HG03342 (cell line): ENCODE data around the gene TSKU.
"Not testable (repeated sequence)": the region's sequence is repeated elsewhere in the genome, so short reads cannot be mapped to it uniquely, and the experiment has no call there.

Experiments used
- ATAC-seq: cut with Tn5 transposase; IDR thresholded peaks from one replicate; pipeline ENCODE4 v1.9.1; 2021; ENCODE audit warnings: mild to moderate bottlenecking, moderate library complexity; ENCODE audit not compliant: unreplicated experiment

Gene TSKU

DNA sequence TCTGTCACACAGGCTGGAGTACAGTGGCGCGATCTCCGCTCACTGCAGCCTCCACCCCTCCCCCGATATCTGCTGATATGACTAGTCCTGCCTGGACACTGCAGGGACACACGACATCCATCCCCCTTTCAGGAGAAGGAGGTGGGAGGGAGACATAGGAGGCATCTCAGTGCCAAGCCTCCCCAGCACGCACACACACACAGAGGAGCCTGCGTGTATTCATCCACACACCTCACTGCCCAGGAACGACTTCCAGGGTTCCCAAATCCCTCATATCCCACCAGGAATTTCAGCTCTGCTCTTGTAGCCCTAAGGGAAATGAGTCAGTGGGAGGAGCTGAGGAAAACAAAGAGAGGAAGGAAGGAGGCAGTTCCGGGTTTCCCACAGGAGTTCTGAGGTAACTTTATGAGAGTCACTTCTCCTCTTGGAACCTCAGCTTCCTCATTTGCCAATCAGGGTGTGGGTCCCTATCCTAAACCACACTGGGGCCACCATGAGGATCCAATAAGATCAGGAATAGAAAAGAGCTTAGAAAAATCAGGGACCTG lies 40.4 kb downstream of the TSKU start:
- ATAC-seq: no peak

DNA sequence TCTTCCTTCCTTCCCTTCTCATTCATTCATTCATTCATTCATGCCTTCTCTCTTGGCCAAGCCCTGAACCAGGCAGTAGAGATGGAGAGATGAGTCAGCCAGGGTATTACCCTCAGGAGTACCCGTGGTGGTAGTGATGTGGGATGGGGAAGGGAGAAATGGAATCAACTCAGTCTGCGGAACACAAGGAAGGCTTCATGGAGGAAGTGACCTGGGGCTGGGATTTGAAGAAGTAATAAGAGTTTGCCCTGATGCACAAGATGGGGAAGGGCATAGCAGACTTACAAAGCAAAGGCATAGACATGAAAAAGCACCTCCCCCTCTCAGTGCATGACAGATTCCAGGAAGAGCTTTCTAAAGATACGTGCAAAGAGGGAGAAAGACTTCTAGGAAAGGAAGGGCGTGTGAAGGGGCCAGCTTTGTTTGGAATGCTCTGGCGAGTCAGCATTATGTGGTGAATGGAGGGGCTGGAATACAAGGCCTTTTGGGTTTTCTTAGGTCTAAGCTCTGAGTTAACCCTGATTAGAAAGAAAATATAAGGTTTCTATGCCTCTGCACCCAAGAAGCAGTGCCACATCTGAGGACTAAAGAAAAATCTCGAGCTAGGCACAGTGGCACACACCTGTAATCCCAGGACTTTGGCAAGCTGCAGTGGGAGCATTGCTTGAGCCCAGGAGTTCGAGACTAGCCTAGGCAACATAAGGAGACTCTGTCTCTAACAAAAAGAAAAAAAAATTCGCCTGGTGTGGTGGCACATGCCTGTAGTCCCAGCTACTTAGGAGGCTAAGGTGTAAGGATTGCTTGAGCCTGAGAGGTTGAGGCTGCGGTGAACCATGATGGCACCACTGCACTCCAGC lies 41.2 kb downstream of the TSKU start:
- no peak for ATAC-seq

DNA sequence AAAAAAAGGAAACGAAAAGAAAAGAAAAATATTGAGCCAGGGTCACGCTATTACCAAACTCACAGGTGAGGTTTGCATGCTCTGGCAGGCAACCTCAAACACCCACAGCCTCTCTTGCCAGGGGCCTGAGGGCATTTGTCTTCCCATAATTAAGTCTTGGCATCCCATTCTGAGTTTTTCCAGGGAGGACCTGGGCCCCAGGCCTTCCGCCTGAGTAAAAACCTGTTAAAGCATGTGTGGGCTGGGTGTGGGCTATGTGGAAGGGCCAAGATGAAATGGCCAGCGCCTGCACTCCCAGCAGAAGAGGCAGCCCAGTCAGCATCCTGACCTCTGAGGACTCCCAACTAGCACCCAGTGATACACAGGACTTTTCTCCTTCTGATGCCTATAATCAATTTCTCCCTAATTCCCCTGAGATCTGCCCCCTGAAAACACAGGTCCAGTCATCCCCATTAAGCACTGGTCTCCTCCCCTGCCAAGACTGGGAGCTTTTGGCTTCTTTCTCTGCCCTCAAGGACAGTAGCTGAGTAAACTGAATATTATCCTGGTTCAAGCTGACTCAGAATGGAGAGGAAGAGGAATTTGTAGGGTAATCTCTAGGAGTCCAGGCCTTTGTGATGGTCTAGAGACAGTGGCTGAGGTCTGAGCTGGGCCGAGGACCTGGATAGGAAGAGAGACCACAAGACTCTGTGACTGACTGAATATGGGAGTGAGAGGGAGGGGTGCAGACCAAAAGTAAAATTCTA lies 42.0 kb downstream of the TSKU start:
- ATAC-seq: no peak

DNA sequence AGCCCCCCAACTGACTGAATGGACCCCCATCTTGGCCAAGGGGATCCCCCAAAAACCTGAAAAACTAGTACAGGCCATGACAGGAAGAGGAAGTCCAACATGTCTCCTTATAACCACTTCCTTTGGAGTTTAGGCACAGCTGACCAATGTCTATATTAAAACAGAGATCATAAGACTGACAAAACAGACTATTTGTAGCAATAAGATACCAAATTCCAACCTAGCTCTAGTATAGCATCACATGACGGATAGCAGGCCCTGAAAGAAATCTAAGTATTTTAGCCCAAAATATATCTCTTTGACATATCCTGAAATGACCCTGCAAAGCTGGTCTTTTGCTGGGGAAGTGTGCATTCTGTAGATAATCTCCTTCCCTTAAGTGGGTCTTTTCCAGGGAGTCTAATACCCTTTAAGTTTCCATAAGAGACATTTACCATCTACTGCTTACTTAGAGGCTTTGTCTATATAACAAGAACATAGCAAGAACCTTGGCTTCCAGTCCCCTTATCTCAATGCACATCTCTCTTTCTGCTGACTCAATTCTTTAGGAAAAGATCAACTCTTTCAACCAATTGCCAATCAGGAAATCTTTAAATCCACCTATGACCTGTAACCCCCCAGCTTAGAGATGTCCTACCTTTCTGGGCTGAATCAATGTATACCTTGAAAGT lies 42.7 kb downstream of the TSKU start:
- ATAC-seq: no peak

DNA sequence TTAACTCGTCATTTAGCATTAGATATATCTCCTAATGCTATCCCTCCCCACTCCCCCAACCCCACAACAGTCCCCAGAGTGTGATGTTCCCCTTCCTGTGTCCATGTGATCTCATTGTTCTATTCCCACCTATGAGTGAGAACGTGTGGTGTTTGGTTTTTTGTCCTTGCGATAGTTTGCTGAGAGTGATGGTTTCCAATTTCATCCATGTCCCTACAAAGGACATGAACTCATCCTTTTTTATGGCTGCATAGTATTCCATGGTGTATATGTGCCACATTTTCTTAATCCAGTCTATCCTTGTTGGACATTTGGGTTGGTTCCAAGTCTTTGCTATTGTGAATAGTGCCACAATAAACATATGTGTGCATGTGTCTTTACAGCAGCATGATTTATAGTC lies 43.4 kb downstream of the TSKU start:
- ATAC-seq: not testable (repeated sequence)

DNA sequence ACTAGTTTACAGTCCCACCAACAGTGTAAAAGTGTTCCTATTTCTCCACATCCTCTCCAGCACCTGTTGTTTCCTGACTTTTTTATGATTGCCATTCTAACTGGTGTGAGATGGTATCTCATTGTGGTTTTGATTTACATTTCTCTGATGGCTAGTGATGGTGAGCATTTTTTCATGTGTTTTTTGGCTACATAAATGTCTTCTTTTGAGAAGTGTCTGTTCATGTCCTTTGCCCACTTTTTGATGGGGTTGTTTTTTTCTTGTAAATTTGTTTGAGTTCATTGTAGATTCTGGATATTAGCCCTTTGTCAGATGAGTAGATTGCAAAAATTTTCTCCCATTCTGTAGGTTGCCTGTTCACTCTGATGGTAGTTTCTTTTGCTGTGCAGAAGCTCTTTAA lies 43.8 kb downstream of the TSKU start:
- not testable (repeated sequence) for ATAC-seq

DNA sequence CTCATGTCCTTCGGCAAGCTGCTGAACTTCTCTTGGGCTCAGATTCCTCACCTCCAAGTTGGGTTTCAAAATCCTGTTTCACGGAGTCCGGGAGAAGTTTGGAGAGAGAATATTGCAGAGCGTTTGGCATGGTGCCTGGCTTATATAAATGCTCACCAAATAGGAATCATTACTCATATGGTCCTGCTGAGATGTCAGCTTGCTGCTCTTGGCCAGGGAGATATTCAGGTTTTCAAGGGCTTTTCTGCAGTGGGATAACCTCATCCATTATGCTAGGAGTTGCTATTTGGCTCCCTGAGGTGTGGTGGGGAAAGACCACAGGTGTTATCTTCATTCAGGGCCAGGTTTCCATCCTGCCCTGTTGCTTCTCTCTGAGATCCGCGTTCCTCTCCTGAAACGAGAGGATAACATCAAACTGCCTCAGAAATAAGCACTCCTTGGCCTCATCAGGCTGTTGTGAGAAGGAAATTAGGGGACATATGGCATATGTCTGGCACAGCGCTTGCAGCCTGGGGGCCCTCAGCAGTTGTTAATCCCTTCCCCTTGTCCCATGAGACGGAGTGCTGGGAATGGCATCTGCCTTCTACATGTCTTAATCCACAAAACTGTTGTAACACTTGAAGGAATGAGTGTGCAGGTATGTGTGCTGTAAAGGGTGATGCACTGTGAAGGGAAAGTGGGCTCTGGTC lies 47.6 kb downstream of the TSKU start:
- no peak for ATAC-seq

DNA sequence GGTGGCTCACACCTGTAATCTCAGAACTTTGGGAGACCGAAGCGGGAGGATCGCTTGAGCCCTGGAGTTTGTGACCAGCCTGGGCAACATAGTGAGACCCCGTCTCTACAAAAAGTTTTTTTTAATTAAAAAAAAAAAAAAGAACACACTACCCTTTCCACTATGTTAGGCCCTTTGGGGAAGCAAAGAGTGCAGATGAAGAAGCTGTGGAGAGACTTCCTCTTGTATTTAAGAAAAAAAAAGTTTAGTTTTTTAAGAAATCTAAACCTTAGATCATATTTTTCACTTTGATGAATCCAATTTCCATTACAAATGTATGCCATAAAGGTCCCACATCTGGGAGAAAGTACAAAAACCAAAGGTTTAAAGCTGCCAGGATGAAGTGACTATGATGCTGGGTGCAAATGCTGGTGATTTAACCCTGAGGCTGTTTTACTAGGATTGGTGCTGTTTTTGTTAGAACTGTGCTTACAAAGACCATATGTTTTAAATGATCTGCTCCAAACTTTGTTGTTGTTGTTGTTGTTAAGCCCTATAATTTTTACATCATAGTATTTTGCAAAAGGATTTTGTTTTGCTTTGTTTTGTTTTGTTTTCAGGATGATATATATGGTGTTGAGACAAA lies 48.6 kb downstream of the TSKU start:
- ATAC-seq: no peak

DNA sequence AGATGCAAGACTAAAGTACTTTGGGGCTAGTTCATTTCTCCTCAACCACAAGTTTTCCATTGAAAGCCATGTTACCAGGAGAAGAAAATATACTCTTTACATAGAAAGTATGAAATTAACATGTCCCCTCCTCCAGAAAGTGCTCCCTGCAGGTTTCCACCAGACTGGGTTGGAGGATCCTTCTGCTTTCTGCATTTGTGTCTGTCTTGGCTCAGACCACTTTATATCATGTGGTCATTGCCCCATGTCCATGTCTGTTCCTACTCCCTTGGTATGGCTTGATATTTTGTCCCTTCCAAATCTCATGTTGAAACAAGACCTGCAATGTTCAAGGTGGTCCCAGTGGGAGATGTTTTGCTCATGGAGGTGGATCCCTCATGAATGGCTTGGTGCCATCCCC lies 49.2 kb downstream of the TSKU start:
- no peak for ATAC-seq

DNA sequence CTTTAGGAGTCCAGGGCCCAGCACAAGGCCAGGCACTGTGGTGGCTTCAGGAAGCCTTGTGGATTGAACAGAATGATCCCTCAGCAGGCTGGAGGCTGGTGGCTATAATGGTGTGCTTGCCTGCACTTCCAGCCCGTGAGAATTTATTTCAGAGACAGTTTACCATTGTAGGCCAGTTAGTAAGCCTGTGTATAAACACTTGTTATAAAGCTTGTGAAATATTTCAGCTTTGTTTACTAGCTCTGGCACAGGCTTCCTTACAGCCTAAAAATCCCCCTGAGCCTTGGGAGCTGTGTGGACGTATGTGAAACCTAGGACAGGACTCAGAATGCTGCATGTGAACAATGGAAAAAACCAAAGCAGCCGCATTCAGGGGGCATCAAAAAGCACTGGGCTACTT lies 51.0 kb downstream of the TSKU start:
- ATAC-seq: no peak

DNA sequence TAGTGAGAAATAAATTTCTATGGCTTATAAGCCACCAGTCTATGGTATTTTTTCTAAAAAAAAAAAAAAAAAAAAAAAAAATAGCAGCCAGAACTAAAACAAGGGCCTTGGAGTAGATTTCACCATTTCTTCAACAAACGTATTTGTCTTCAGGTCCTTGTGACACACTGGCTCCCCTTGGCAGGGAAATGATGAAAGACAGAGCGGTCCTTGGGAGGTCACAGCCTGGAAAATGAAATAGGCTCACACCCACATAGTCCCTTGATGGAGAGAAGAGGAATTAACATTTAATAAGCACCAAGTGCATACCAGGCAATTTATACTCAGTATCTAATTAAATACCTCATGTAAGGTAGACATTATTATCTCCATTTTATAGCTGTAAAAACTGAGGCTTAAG lies 51.9 kb downstream of the TSKU start:
- no peak for ATAC-seq

DNA sequence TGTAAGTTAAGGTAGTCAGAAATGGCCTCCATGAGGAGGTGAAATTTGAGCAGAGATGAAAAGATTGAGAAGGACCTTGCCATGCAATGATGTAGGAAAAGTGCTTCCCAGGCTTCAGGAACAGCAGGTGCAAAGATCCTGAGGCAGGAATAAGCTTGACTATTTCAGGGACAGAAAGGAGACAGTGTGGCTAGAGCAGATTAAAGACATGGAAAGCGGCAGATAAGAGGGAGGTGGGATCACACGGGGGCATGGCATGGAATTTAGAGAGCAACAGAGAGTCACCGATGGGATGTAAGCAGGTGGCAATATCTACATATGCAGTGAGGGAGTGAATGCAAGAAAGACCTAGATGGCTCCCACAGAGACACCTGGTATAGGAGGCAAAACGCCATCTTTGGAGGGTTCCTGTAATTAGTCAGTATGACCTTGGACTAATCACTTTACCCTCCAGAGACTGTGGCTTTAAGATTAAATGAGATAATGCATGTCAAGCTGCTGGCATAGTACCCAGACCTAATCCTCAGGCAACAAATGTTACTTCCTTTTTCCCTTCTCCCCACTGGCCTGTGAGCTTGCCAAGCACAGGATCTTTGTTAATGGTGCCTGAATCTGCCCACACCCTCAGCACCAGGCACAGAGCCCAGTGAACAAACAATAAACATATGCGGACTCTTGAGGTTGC lies 52.9 kb downstream of the TSKU start:
- no peak for ATAC-seq

DNA sequence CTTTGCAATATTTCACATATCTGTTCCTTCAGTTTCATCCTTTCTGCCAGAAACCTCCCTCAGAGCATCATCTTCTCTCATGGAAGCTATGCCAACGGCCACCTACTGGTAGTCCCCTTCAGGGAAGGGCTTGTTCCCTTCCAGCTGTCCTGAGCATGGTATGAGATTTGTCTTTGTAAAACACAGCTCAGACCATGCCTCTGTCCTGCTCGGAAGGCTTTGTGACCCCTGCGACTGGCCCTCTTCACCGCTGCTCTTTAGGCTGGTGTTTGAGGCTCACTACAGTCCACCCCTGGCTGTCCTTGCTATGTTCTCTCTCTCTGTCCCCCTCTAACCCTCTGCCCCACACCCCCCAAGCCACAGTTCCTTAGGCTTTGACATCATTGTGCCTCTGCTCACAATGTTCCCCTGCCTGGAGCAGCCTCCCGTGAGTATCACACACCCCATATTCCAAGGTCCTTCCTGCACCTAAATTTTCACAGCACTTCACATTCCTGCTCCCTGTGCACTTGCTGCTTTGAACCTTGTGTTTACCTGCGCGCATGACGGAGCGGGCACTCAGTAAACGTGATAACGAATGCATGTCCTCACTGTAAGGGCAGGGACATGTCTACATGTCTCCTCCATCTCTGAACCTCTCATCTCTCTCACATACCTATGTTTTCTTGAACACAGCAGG lies 53.6 kb downstream of the TSKU start:
- no peak for ATAC-seq

DNA sequence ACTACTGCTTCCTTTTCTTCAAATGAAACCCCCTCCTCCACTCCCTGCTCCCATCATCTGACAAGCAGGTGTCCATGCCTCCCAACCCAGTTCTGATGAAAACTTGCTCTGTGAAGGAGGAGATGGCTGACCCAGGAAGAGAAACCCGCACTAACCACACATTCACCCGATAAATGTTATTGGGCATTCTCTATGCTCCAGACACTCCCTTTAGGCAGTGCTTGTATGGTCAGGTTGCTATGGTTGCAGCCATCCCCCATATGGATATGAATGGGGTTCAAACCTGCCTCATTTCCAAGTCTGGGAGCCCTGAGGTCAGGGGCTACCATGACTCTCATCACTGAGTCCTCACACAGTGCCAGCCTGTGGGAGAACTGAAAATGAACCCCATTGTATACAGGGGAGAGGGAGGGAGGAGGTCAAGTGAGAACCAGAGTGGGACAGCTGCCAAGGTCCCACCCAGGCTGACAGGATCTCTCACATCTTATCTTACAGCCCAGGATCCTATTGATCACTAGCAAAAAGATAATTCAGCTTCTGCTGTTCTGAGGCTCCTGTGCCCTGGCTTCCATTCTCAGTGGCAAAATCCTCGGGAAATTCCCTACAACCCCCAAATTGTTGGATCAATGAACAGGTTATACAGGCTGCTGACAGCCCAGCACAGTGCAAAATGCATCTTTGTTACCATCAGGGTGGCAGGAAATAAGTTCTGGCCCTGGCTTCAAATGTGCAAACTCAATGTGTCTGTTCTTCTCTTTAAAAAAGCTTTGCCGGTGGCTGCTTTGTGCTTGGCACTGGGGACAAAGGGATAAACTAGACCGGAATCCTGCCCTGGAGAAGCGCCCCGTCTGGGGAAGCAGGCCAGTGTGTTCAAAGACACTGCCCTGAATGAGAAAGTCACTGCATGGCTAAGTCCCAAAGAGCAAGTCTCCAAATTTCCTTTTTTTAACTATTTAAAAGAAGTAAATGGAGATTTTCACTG lies 54.8 kb downstream of the TSKU start:
- no peak for ATAC-seq

DNA sequence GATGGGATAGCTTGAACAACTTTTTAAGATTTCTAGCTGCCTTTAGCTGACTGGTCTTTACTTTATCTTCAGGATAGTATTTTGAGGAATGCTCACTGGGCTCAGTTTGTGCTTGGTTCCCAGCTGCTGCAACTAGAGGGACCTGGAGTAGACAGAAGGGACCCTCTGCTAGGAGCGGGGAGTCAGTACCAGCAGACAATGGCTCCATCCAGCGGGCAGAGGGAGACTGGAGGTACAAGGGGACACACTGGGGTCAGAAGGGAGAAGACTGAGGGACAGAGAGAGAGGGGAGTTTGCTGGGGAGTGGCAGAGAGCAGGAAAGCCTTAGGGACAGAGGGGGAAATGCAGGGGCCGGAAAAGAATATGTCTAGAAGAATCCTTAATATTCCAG lies 55.5 kb downstream of the TSKU start:
- no peak for ATAC-seq

DNA sequence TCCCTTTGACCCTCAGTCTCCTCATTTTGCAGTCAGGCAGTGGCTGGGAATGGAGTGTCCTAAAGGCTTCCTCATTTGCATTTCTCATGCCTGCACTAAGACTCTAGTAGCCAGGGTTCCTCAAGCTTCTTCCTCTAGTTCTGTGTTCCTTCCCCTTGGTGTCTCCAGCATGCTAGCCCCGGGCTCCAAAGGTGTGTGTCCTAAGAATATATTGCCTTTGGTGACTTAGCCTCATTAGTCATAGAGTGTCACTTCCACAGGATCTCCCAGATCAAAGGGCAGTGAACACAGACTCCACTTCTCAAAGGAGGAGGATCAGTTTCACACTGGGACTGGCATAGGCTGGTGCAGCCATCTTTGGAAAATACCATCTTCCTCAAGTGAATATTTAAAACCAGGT lies 56.2 kb downstream of the TSKU start:
- no peak for ATAC-seq

DNA sequence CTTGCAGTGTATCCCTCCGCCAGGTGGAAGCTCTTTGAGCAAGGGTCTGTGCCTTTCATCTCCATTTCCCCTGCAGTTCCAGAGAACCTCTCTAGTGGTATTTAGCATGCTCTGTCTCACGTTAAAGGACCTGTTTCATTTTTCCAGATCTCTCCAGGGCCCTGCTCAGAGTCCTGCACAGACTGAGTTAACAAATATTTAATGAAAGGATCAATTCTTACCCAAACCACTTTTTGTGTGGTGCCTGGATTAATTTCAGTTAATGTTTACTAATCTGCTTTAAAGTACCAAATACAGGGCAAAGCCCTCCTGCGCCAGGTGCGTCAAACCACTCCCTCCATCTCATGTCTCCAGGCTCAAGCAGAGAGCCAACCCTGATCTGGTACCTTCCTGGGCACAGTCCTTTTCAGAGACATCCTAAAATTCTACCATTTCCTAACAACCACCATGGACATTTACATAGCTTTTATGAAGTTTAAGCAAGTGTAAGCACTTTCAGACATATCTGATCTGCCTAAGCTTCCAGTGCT lies 58.8 kb downstream of the TSKU start:
- ATAC-seq: no peak

DNA sequence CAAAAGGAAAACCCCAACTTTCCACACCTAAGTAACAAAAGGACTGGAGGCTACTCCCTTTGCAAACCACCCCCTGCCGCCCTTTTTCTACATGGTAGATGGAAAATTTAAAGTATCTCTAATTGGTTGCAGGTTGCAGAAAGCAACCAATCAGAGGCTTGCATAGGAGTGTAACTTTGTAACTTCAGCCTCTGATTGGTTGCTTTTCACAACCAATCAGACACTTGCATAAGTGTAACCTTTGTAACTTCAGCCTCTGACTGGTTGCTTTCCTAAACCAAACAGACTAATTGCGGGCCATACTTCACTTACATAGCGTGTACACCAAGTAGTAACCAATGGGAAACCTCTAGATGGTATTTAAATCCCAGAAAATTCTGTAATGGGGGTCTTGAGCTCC lies 60.8 kb downstream of the TSKU start:
- ATAC-seq: no peak
